Activated CD8-positive, alpha-beta memory T cell treated with anti-CD3 and anti-CD28 coated beads for 4 hours (primary cell): Measurements from ENCODE around the gene CAMTA1.

Experiments used
- DNase-seq, 2 donors: peaks; one replicate each; pipeline ENCODE4 v3.0.0-alpha.2; 2020; ENCODE audit warnings: low read depth in 2 of 2

CAMTA1 gene

DNA sequence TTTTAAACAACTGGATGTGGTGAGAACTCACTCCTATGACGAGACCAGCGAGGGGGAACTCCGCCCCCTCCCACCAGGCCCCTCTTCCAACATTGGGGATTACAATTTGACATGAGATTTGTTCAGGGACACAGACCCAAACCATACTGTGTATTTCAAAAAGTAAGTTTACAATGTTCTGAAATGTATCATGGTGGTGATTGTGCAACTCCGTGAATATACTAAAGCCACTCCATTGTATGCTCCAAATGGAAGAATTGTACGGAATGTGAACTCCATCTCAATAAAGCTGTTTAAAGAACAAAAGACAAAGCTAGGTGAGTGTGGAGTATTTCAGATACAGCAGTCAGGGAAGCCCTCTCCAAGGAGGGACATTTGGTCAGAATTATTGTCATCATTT, 553.8 kb downstream of the CAMTA1 start:
- DNase-seq, result no peak

DNA sequence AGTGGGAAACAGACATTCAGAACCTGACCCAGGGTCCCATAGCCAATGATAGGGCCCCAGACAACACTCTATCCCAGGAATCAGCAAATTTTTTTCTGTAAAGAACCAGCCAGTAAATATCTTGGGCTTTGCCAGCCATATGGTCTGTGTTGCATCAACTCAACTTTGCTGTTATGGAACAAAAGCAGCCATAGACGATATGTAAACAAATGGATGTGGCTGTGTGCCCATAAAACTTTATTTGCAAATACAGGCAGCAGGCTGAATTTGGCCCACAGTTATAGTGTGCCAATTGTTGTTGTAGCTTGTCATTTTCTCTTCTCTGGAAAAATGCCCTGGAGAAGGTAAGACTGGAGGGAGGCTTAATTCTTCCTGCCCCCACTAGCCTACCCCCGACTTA, 554.7 kb downstream of the CAMTA1 start:
- DNase-seq, result no peak

GRCh38 chr1:7341145-7341905, 556.1 kb downstream of the CAMTA1 start:
- no peak for DNase-seq

GRCh38 chr1:7343882-7344281, 558.6 kb downstream of the CAMTA1 start:
- DNase-seq, result no peak

- DNase-seq, result no peak
Observed at GRCh38 chr1:7344299-7344698, 559.0 kb downstream of the CAMTA1 start.

DNA sequence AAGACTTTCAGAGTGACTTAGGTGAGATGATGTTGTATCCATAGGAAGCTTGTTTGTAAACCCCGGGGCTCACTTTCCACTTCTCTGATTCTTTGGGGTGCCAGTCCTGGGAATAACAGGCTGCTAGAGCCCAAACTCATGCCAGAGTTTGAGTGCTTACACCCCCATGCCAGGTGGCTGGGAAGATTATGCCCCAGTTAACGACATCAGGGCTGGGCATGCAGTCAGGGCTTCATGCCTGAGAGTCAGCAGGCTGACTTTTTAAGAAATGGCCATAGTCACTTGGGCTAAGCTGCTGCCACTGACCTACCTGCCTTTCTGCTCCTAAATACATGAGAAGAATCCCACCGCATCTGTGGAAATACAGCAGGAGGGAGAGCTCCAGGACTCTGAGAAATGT, 560.3 kb downstream of the CAMTA1 start:
- DNase-seq, result no peak

GRCh38 chr1:7346070-7346596, 560.9 kb downstream of the CAMTA1 start:
- no peak for DNase-seq

DNA sequence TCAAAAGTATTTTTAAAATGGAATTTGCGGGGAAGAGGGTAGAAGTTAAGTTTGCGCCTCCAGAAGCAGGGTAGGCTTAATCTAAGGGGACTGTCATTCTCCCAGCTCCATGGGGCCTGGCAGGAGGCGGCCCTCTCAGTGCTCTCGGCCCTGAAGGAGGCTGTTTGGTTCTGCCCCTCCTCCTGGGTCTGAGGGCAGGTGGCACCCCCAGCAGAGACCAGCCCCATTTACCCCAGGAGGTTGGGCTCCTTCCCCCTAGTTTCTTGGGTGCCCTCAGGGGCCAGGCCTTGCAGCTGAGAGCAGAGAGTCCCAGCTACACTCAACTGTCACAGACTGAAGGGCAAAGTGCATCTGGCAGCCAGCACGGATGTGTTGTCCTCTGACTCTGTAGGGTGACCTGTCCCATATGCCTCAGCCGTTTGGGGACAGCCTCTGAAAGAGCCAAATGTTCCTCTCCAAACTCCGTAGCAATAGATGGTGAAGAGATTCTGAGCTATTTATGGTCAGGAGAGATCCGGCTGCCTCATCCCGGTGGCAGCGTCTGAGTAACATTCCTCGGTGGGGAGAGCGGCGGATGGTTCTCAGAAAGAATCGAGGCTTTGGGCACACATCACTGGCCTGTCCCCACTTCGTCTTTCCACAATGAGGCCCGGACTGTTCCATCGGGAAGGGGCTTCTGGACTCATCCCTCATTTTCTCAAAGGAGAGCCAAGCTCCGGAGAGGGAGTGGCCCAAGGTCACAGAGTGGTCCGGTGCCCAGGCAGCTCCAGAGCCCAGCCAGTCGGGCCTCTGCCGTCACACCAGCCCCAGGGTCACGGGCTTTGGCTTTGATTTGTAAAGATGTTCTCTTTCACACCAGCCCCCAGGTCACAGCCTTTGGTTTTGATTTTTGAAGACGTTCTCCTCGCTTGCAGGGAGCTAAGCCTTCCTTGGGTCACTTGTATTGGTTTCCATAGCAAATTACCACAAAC, 561.6 kb downstream of the CAMTA1 start:
- DNase-seq, result no peak

DNA sequence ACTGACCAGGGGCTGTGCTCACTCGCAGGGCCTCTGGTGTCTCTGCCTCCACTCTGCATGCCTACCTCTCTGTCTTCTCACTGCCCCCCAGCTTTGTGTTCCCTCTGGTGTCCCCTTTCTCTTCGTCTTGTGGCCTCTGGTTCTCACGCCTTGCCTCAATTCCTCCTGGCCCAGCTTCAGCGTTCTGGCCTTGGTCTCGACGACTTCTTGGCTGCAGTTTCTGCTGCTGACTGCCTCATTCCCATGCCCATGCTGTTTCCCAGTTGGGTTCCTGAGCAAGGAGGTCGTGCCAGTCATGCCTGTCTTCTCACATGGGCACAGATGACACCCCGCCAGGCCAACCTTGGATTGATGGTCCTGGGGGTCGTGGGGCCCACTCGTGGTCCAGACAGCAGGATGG, 562.8 kb downstream of the CAMTA1 start:
- DNase-seq, result no peak

GRCh38 chr1:7348580-7348979, 563.3 kb downstream of the CAMTA1 start:
- DNase-seq, result no peak

- no peak for DNase-seq
Observed at GRCh38 chr1:7350804-7351203, 565.5 kb downstream of the CAMTA1 start.

- no peak for DNase-seq
Observed at GRCh38 chr1:7351649-7352048, 566.4 kb downstream of the CAMTA1 start.

DNA sequence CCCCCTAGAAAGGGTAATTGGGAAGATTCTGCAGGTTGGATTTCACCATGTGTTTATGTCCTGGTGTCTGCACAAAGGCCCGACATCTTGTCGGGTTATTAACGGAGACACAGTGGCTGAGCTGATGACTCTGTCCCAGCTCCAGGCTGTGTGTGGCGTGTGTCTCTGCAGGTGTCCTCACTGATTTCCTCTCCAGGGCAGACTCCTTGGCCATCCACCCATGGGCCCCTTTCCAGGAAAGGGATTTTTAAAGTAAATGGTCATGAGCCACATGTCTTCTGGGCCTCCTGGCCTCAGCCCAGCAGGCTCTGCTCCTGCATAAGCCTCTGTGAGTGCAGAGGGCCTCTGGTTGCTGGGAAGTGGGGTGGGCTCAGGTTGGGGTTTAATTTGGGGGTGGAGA, 567.1 kb downstream of the CAMTA1 start:
- DNase-seq, result no peak

DNA sequence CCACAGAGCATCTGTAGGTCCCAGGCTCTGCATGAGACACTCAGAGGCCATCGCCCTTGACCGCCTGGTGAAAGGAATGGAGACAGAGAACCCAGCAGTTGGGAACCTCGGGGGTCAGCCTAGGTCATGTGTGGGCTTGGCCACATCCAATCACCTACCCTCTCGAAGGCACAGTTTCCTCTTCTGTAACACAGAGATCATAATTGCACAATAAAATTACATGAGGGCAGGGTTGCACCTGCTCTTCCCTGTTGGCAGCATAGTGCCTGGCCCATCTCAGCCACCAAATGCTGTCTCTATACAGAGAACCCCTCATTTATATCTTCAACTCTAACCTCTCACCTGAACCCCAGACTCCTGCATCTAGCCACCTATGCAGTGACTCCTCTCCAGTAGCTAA, 567.7 kb downstream of the CAMTA1 start:
- no peak for DNase-seq

GRCh38 chr1:7355646-7356045, 570.4 kb downstream of the CAMTA1 start:
- no peak for DNase-seq

DNA sequence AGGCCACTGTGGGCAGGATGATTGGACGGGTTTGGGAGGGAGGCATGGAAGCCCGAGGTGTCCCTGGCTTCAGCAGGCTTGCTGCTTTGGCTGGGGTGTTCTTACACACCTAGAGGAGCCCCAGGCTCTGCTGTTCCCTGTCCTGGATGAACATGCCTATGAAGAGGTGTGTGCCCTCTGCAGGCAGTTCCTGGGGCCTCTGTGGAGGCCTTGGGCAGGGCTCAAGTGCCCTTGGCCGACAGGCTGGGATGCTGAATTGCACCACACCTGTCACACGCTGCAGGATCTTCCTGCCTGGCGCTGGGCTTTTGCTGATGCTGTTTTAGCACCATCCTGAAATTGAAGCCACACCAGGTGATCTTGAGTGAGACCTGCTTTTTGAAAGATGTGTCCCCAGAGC, 570.8 kb downstream of the CAMTA1 start:
- DNase-seq, result no peak

DNA sequence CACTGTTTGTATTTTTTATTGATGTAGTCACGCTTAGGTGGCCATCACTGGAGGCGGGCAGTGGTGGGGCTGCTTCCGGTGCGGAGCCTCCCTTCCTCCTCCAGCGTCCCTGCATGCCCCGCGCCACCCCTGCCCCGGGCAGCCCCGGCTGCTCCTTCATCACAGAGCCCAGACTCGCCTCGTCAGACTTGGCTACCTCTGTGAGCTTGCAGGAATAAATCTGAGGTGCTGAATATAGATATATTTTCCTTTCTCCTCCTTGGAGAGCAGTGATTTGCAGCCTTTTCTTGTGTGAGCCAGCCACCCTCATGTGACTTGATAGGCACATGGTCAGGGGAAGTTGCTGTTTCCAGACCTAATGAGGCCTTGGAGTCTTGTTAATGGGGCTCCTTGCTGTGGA, 573.2 kb downstream of the CAMTA1 start:
- no peak for DNase-seq

DNA sequence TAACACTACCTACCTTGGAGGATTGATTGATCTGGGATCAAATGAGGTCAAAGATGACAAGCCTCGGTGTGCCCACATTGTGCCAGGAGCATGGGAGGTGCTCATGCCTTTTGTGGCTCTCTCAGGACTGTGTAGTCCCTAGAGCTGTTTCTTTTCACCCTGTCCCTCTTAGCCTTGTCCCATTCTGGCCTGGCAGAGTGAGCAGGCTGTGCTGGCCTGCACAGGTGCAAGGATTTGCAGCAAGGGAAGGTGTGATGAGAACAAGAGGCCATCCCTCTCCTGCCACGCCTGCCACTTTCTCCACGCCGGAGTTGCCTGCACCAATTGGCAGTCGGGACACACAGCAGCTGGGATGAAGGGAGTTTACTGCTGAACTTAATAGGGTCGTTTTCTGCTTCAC, 575.3 kb downstream of the CAMTA1 start:
- DNase-seq, result no peak

DNA sequence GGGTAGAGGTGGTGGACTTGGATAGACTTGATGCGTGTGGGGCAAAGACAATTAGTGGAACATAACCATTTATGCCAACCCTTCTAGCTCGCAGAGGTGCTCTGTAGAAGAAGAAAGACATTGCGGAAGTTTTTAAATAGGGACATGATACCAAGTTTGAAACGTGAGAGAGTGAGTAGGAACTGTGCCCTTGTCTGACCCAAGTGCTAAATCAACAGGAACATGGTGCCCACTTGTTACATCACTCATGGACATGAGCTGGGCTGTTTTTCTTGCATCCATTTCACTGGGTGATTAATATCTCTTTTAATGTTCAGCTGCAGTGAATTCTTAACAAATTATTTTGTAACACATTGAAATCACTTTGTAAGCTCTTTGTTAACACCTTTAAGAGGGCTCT, 577.7 kb downstream of the CAMTA1 start:
- DNase-seq, result no peak

- DNase-seq, result no peak
Observed at GRCh38 chr1:7363450-7363849, 578.2 kb downstream of the CAMTA1 start.

GRCh38 chr1:7365706-7366105, 580.5 kb downstream of the CAMTA1 start:
- DNase-seq, result no peak

DNA sequence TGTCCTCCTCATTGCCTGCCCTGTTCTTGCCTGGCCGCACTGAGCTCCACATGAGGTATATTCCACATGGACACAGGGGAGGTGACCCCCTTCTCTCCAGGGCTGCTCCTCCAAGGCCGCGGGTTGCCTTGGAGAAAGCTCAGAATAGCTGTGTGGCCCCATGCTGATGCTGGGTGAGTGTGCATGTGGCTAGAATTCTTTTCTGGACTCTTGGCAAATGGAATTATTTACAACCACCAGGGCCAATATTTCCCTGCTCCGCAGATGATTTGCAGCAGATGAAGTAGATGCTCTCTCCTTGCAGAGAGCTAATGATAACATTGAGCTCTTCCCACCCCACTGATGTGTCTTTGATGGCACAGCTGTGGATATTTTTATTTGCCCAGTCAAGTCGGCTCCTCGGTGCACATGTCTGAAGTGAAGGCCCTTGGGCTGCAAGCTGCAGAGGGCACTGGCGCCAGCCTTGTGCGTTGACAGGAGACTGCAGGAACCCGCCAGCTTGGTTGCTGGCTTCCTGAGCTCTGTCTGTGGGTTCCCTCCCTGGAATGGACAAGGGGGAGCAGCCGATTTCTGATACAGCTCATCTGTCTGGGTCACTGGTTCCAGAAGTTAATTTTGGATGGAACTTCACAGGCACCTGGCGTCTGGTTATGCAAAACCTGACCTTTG, 581.2 kb downstream of the CAMTA1 start:
- no peak for DNase-seq
